Mesenteric fat pad (tissue), 1 donor: Measurements from ENCODE around the gene OBSCN. TPM values are rescaled to one million over a fixed set of nuclear protein-coding genes. Genes with fewer than 3 reads are reported as not detected.
A peak's percentile ranks its signal among the peaks of the same experiment; 100 is the strongest.

Source experiments
- DNase-seq: peaks from one replicate; pipeline ENCODE4 v3.0.0-alpha.2; 2020; ENCODE audit warnings: low spot score
- total RNA-seq: library from RNA; stranded (reverse); fragmentation: NEBNext Ultra II Directional; extraction: Animal tissue kit (Norgen Biotek cat#: 25700); gene quantifications from one replicate; pipeline ENCODE4 v1.2.1, GENCODE V29; 2021
- donor health status: DM: yes; HTN: yes; CAD: no.

OBSCN gene
- total RNA-seq, 1 donor from 2014 or later = 3.7 TPM

DNA sequence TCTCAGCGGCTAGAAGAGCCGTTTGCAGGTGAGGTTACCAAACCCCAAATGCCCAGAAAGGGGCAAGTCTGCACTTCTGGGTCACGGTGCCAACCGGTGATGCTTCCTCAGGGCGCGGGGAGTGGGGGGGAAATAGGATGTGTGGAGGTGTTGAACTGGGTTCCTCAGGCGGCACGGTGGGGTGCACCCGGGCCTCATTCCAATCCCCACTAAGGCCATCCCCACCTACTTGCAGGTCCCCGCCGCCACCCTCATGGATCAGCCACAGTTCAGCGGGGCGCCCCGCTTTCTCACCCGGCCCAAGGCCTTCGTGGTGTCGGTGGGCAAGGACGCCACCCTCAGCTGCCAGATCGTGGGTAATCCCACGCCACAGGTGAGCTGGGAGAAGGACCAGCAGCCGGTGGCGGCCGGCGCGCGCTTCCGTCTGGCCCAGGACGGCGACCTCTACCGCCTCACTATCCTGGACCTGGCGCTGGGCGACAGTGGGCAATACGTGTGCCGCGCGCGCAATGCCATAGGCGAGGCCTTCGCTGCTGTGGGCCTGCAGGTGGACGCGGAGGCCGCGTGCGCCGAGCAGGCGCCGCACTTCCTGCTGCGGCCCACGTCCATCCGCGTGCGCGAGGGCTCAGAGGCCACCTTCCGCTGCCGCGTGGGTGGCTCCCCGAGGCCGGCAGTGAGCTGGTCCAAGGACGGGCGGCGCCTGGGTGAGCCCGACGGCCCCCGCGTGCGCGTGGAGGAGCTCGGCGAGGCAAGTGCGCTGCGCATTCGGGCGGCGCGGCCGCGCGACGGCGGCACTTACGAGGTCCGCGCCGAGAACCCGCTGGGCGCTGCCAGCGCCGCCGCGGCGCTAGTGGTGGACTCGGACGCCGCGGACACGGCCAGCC is 3.9 kb downstream of the OBSCN start:
- DNase-seq = peak; percentile 86

DNA sequence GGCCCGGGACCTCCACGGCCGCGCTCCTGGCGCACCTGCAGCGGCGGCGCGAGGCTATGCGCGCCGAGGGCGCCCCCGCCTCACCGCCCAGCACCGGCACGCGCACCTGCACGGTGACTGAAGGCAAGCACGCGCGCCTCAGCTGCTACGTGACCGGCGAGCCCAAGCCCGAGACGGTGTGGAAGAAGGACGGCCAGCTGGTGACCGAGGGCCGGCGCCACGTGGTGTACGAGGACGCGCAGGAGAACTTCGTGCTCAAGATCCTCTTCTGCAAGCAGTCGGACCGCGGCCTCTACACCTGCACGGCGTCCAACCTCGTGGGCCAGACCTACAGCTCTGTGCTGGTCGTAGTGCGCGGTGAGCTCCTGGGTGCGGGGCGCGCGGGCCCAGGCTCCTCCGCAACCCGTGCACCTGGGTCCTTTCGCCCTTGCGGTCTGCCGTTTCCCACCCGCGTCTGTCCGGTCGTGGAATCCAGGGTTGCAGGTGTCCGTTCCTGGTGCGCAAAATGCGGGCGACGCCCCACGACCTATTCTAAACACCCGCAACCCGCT is 4.6 kb downstream of the OBSCN start:
- peak; percentile 82 for DNase-seq

DNA sequence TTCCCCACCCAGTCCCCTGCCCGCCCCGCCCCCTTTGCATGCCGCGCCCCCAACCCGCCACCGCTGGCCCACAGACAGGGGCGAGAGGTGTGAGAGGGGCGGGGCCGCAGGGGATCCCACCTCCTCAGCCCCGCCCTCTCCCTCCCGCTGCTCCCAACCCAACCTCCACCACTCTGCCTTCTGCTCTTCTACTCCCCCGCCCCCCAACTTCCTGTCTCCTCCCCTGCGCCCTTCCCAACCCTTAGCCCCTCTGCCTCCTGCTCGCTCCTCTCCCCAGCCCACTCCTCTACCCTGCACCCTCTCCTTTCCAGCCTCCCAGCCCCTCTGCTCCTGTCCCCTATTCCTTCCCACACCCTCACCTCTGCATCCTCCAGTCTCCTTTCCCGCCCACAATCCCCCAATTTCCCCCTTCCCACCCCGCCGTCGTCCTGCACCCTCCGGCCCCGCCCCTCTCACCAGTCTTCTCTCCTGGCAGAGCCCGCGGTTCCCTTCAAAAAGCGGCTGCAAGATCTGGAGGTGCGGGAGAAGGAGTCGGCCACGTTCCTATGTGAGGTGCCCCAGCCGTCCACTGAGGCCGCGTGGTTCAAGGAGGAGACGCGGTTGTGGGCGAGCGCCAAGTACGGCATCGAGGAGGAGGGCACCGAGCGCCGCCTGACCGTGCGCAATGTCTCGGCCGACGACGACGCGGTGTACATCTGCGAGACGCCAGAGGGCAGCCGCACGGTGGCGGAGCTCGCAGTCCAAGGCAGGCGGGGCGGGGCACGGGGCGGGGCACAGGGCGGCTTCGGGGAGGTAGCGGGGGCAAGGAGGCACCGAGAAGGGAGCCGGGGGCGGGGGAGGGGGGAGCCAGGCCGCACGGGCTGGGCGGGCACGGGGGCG is 5.4 kb downstream of the OBSCN start:
- DNase-seq = peak; percentile 93

DNA sequence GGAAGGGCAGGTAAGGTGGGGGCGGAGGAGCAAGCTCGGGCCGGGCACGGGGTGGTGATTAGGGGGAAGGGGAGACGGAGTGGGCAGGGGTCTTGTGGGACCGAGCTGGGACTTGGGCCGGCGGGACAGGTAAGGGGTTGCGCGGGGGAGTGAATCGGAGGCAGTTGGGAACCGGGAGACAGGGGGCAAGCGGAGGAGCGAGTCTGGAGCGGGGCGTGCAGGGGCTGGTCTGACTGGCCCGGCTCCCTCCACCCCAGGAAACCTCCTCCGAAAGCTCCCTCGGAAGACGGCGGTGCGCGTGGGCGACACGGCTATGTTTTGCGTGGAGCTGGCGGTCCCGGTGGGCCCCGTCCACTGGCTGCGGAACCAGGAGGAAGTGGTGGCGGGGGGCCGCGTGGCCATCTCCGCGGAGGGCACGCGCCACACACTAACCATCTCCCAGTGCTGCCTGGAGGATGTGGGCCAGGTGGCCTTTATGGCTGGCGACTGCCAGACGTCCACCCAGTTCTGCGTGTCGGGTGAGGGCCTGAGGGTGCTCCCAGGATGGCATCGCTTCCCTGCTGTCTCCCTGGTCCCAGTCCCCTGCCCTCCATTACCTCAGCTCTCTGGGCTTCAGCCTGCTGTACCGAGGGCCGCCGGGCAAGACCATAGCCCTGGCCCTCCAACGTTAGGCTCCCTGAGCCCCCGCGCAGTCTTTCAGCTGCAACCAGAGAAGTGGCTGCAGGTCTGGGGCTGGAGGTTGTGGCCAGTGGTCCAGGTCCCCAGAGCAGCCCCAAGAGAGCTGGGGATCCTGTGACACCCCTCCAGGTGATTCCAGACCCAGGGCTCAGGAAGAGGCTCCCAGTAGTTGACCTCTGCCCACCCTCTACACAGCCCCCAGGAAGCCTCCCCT is 6.3 kb downstream of the OBSCN start:
- DNase-seq = peak; percentile 84

DNA sequence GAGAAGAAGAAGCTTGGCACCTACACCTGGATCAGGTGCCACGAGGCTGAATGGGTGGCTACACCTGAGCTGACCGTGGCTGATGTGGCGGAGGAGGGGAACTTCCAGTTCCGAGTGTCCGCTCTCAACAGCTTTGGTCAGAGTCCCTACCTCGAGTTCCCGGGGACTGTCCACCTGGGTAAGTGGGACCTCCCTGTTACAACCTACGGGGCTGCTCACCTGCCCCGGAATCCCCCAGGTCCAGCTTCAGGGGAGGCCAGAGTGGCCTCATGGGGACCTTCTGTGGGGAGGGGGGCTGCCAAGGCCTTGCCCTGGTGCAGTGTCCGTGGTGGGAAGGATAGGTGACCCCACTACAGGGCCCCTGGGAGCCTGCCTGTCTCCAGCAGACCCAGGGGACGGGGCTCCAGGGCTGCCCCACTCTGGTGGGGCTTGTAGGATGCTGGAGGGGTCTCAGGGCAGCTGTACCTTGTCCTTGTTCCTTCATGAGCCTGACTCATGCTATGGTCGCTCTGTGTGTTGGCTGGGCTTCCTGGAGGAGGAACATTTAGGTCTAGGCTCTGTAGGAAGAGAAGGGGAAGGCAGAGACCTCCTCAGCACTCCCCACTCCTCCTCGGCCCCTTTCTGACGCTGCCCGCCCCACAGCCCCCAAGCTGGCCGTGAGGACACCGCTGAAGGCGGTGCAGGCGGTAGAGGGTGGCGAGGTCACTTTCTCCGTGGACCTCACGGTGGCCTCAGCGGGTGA is 7.2 kb downstream of the OBSCN start:
- DNase-seq = peak; percentile 81

DNA sequence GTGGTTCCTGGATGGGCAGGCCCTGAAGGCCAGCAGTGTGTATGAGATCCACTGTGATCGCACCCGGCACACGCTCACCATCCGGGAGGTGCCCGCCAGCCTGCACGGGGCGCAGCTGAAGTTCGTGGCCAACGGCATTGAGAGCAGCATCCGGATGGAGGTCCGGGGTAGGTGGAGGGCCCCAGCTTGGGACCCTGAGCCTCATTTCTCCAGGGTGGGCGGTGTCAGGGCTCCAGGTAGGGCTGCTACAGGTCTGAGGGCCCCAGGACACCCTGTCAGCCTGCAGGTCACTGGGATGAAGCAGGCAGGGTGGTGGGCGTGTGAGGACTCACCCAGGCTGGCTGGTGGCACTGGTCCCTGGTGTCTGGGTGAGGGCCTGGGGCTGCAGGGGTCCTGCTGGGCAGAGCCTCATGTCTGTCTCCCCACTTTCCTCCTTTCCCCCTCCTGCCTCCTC is 7.8 kb downstream of the OBSCN start:
- peak; percentile 78 for DNase-seq

DNA sequence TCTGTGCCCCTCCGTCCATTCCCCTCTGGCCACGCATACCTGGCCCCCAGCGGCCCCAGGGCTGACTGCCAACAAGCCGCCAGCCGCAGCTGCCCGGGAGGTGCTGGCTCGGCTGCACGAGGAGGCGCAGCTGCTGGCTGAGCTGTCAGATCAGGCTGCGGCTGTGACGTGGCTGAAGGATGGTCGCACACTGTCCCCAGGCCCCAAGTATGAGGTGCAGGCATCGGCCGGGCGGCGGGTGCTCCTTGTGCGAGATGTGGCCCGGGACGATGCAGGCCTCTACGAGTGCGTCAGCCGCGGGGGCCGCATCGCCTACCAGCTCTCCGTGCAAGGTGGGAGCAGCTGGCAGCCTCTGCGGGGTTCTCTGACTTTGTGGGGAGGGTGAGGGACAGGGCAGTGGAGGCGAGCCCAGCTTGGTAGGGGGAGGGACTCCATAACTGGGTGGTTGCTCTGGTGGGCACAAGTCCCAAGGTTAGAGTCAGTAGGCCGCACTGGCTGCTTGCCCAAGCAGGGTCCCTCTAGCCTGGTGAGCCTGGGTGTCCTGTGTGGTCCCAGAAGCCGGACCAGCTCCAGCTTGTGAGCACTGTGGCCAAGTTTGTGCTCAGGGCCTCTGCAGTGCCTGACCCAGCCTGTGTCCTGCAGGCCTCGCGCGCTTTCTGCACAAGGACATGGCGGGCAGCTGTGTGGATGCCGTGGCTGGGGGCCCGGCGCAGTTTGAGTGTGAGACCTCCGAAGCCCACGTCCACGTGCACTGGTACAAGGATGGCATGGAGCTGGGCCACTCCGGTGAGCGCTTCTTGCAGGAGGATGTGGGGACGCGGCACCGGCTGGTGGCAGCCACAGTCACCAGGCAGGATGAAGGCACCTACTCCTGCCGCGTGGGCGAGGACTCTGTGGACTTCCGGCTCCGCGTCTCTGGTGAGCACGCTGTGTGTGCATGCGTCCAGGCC is 8.8 kb downstream of the OBSCN start:
- DNase-seq = peak; percentile 89

DNA sequence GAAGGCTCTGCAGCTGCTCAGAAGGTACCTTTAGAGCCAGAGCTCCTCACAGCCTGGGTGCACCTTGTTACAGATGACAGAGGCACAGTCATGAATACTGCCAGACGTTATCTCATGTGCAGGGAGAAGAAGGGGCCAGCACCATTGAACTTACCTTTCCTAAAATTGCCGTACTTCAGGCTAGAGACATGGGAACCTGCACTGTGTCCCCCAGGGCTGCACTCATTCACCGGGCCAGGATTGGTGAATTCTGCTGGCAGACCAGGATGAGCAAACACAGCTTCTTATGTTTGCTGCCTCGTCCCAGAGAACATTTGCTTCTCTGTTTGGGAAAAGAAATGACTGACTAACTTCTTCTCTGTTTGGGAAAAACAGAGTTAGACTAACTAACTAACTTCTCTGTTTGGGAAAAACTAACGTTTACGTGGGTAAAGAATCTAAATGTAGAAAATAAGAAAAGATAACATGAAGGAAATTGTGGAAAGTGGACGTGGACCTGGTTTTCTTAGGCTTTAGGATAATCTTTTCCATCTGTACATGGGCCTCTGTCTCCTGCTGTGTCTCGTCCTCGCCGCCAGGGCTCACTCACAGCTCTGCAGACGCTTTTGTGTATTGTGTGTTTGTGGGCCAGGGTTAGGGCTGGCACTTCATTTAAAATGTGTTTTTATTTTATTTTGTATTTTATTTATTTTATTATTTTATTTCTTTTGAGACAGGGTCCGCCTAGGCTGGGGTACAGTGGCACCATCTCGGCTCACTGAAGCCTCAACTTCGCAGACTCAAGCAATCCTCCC is 9.9 kb downstream of the OBSCN start:
- no peak for DNase-seq

DNA sequence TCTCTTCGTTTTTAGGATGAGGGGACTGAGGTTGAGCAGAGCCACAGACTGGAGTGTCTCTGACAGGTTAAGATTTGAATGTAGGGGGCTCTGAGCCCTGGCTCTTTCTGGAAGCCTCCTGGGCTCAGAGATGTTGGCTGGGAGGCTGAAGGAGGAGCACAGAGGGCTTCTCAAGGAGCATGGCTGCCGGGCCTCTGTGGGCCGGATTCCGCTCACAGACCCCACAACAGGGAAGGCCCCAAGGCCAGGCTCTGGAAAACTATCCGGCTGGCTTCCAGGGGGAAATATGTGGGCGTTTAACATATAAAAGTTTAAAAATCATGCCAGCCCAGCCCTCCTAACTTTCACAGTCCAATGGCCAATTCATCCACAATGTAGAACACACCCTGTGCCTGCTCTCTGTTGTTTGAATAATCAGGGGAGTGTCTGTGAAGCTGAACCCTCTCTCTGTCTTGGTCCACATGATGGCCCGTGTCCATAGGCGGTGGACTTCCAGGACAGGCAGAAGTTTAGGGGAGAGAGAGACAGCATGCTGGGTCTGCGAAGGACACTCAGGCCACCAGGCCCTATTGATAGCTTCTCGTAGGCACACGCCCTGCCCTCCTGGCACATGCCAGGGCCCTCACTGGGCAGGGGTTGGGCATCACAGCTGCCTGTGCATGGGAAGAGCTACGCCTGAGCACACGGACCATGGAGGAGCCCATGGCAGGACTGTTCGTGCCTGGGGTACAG is 10.8 kb downstream of the OBSCN start:
- DNase-seq = peak; percentile 57

DNA sequence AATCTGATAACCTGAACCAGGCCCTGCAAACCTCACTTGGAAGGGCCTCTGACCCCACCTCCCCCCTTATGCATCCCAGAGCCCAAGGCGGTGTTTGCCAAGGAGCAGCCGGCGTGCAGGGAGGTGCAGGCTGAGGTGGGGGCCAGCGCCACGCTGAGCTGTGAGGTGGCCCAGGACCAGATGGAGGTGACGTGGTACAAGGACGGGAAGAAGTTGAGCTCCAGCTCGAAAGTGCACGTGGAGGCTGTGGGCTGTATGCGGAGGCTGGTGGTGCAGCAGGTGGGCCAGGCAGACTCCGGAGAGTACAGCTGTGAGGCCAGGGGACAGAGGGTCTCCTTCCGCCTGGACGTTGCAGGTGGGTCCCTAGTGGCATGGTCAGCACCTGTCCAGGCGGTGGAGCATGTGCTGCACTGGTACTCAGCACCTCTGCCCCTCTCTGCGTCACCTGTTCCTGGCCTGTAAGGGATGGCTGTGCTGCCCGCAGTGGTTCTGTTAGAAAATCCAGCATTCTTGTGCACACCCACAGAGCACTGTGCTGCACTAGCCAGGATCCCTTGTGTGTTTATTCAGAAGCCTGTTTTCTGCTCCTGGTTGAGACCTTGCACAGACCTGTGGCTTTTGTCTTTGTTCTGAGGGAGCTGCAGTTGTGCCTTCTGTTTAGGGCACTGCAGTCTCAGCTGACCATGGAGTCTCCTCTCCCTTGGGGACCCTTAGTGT is 11.6 kb downstream of the OBSCN start:
- DNase-seq = peak; percentile 71

DNA sequence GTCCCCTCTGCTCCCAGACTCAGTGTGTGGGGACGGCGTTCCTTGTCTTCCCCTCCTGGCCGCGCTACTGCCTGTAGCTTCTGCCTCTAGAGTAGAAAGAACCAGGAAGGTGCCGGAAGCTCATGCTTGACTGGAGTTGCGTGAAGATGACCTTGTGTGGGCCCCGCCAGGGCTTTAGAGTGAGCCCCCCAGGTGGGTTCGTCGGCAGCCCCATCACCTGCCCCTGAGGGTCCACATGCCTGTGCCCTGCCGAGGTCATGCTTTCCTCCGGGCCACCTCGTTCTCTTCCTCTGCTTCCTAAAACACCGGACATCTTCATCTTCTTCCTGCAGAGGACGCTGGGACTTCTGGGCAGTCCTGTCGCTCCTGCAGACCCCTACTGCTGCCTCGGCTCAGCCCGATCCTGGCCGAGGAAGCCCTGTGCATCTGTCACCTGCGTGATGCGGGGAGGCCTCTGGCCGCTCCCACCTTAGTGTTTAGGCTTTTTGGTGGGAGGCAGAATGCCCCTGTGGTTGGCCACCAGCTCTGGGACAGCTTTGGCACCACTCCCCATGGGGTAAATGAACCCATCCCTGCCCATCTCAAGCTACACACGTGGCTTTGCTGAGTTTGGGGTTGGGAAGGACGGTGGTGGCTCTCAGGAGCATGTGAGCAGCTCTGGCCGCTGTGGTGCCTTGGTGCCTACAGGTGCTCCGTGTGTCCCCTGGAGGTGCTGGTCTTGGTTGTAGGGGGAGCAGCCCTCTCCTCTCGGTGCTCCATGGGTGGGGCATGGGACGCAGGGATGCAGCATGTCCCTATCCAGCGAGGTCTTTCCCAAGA is 12.3 kb downstream of the OBSCN start:
- DNase-seq = peak; percentile 69

DNA sequence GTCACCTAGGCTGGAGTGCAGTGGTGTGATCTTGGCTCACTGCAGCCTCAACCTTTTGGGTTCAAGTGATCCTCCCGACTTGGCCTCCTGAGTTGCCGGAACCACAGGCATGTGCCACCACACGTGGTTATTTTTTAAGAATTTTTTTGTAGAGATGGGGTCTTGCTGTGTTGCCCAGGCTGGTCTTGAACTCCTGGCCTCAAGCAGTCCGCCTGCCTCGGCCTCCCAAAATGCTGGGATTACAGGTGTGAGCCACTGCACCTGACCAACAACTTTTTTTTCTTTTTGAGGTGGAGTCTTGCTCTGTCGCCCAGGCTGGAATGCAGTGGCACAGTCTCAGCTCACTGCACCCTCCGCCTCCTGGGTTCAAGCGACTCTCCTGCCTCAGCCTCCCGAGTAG is 13.3 kb downstream of the OBSCN start:
- peak; percentile 60 for DNase-seq

DNA sequence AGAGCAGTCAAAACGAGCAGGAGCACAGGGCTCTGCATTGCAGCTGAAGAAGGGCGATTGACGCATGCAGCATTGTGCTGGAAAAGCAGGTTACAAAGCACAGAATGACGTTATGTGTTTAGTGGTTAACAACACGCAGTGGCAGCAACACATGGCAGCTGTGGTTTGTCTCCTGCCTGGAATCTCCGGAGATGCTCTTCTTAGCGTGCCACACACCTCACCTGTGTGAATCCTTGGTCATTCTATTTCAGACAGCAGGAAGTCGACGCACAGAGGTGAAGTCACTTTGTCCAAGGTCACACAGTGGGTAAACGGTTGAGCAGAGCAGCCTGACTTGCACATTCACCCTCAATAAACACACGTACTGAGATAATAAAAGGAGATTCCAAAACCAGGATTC is 14.7 kb downstream of the OBSCN start:
- peak; percentile 53 for DNase-seq

DNA sequence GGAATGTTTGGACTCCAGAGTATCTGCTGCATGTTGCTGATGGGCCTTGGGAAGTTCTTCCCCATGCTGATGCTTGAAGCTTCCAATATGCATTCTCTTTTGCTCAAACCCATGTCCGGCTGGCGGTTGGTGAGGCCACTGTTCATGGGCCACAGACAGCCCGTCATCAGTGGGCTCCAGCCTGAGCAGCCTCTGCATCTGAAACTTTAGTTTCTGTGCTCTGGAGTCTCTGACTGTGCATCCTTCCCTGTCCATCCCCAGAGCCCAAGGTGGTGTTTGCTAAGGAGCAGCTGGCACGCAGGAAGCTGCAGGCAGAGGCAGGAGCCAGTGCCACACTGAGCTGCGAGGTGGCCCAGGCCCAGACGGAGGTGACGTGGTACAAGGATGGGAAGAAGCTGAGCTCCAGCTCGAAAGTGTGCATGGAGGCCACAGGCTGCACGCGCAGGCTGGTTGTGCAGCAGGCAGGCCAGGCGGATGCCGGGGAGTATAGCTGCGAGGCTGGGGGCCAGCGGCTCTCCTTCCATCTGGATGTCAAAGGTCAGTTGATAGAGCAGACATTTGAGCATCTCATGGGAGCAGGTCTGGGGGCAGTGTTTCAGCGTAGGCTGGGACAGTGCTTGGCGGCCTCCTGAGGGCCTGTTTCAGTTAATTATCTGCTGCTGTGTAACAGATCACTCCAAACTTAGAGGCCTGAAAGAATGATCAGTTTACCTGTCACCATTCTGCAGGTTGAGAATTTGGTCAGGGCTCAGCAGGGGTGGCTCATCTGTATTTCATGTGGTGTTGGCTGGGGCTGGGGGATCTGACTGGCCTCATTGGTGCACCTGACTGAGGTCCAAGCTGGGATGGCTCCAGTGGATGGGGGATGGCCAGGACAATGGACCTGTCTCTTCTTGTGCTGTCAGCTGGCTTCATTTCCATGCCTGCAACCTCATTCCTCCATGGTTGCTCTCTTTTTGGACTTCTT is 16.6 kb downstream of the OBSCN start:
- DNase-seq = peak; percentile 88
